Nephron (organoid): ENCODE measurements around the gene FHOD3.

ENCODE experiments used
- H3K27ac Mint-ChIP-seq, 3 experiments: 2 replicates each; pipeline ENCODE4 v1.8.0; 2020; ENCODE audit warnings: mixed read lengths in 3 of 3, mild to moderate bottlenecking in 2 of 3, moderate library complexity in 1 of 3
- H3K27me3 Mint-ChIP-seq: 2 replicates; pipeline ENCODE4 v1.8.0; 2021; ENCODE audit warnings: low read depth, mild to moderate bottlenecking, moderate library complexity, mixed read lengths
- H3K36me3 Mint-ChIP-seq: 2 replicates; pipeline ENCODE4 v1.8.0; 2020; ENCODE audit warnings: low read depth, mixed read lengths
- H3K4me1 Mint-ChIP-seq: 2 replicates; pipeline ENCODE4 v1.8.0; 2020; ENCODE audit warnings: mixed read lengths
- H3K4me3 Mint-ChIP-seq, 3 experiments: 2 replicates each; pipeline ENCODE4 v1.8.0; 2020; ENCODE audit warnings: mild to moderate bottlenecking in 3 of 3, mixed read lengths in 3 of 3, moderate library complexity in 2 of 3
- H3K9me3 Mint-ChIP-seq: 2 replicates; pipeline ENCODE4 v1.8.0; 2020; ENCODE audit warnings: mixed read lengths
- CTCF ChIP-seq, 3 experiments: fragments of 200-600 bp; sonication (generic); IDR thresholded peaks; one replicate each; pipeline ENCODE4 v1.5.0; 2021; ENCODE audit warnings: antibody characterized with exemption in 3 of 3; ENCODE audit not compliant: unreplicated experiment in 3 of 3

Gene FHOD3

GRCh38 chr18:36476433-36476832 is 178.9 kb downstream of the FHOD3 start:
- Mint-ChIP-seq H3K4me3 (no peak overlapping the region), H3K27me3 (no peaks in the 10 kb centered on the region), H3K27ac (no peak overlapping the region), H3K36me3 (no peaks in the 10 kb centered on the region), H3K4me1 (peaks cover 24% of the 10 kb centered on the region), H3K9me3 (no peaks in the 10 kb centered on the region)
- no peak for TF ChIP-seq CTCF (IDR thresholded peaks at IDR 0.05; ENCODE audit: unreplicated experiment in 3 of 3)

GRCh38 chr18:36477776-36478175 is 180.3 kb downstream of the FHOD3 start:
- peaks cover 15% of the 10 kb centered on the region for H3K4me1 Mint-ChIP-seq
- no peaks in the 10 kb centered on the region for H3K36me3 Mint-ChIP-seq
- H3K27me3 Mint-ChIP-seq = no peaks in the 10 kb centered on the region
- no peak overlapping the region for H3K4me3 Mint-ChIP-seq
- TF ChIP-seq CTCF (IDR thresholded peaks at IDR 0.05; ENCODE audit: unreplicated experiment in 3 of 3) = no peak
- H3K27ac Mint-ChIP-seq = no peak overlapping the region
- no peaks in the 10 kb centered on the region for H3K9me3 Mint-ChIP-seq

DNA sequence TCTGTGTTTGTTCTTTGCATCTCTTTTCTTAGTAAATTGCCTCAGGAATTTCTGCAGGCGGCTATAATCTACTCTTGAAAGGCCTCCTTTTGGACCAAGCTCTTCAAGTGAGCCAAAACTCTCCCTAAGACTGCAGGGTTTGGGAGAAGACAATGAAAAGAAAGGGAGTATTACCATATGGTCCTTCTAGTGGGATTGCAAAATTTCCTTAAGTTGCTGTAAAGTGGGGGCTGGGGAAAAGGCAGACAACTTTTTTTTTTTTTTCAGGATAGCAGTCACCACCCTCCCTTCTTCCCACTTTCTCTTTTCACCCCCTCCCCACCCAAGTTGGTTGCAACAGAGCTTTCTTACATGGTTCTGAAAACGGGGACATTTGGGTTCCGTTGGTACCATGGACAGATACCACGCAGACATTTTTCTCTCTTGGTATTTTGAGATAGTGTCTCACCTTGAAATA is 183.7 kb downstream of the FHOD3 start:
- Mint-ChIP-seq H3K4me1 (peaks cover 6% of the 10 kb centered on the region), H3K27me3 (peaks cover 3% of the 10 kb centered on the region), H3K27ac (no peak overlapping the region), H3K36me3 (no peaks in the 10 kb centered on the region), H3K9me3 (no peaks in the 10 kb centered on the region), H3K4me3 (no peak overlapping the region)
- TF ChIP-seq CTCF (IDR thresholded peaks at IDR 0.05; ENCODE audit: unreplicated experiment in 3 of 3) = no peak

- peaks cover 3% of the 10 kb centered on the region for H3K27me3 Mint-ChIP-seq
- H3K36me3 Mint-ChIP-seq = no peaks in the 10 kb centered on the region
- no peak overlapping the region for H3K4me3 Mint-ChIP-seq
- no peak for TF ChIP-seq CTCF (IDR thresholded peaks at IDR 0.05; ENCODE audit: unreplicated experiment in 3 of 3)
- peaks cover 6% of the 10 kb centered on the region for H3K4me1 Mint-ChIP-seq
- no peaks in the 10 kb centered on the region for H3K9me3 Mint-ChIP-seq
- no peak overlapping the region for H3K27ac Mint-ChIP-seq
Measured at GRCh38 chr18:36481935-36482334, 184.4 kb downstream of the FHOD3 start.

- peaks cover 7% of the 10 kb centered on the region for H3K27me3 Mint-ChIP-seq
- no peak overlapping the region for H3K27ac Mint-ChIP-seq
- H3K4me3 Mint-ChIP-seq = no peak overlapping the region
- no peaks in the 10 kb centered on the region for H3K36me3 Mint-ChIP-seq
- H3K4me1 Mint-ChIP-seq = peaks cover 11% of the 10 kb centered on the region
- H3K9me3 Mint-ChIP-seq = no peaks in the 10 kb centered on the region
- no peak for TF ChIP-seq CTCF (IDR thresholded peaks at IDR 0.05; ENCODE audit: unreplicated experiment in 3 of 3)
Measured at GRCh38 chr18:36484591-36484990, 187.1 kb downstream of the FHOD3 start.

DNA sequence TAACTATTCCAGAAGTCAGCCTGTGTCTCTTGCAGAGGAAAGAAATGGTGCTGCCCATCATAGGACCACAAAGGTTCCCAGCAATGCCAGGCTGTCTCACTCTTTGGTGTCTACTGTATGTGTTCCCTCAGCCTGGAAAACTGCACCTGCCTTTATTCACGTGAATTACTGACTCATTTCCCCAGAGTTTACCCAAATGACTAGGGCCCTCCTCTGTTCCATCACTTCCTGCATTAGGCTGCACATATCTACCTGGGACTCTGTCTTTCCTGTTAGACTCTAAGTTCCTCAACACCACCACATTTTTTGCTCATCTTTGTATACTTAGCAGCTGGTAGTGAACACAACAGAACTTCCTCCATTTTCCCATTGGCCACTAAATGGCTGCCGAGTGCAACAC is 188.3 kb downstream of the FHOD3 start:
- no peak for TF ChIP-seq CTCF (IDR thresholded peaks at IDR 0.05; ENCODE audit: unreplicated experiment in 3 of 3)
- Mint-ChIP-seq H3K27me3 (peaks cover 7% of the 10 kb centered on the region), H3K27ac (no peak overlapping the region), H3K4me3 (no peak overlapping the region), H3K4me1 (peaks cover 11% of the 10 kb centered on the region), H3K36me3 (no peaks in the 10 kb centered on the region), H3K9me3 (no peaks in the 10 kb centered on the region)
